Tibial artery (tissue), 4 donors: Measurements from ENCODE around the gene ZNF442.
"Not testable (repeated sequence)": the region's sequence is repeated elsewhere in the genome, so short reads cannot be mapped to it uniquely, and the experiment has no call there.

ENCODE experiments used
- DNase-seq, 2 donors: peaks; one replicate each; pipeline ENCODE4 v3.0.0-alpha.2; 2019
- H3K27ac ChIP-seq, 2 donors: fragments of 200-600 bp; sonication (generic) in 1 of 2; 1 replicate in 1 of 2; 2 replicates in 1 of 2; pipeline ENCODE4 v1.5.1; 2018 to 2019; ENCODE audit warnings: mild to moderate bottlenecking in 1 of 2
- H3K27me3 ChIP-seq, 2 donors: fragments of 200-600 bp; sonication (generic) in 1 of 2; one replicate each; pipeline versions ENCODE4 v1.5.1 to v1.6.0; 2016 to 2019
- H3K36me3 ChIP-seq, 3 donors: fragments of 200-600 bp; sonication (generic) in 2 of 3; one replicate each; pipeline ENCODE4 v1.5.1; 2016 to 2019; ENCODE audit warnings: mild to moderate bottlenecking in 2 of 3
- H3K4me1 ChIP-seq, 4 donors: fragments of 200-600 bp; sonication (generic) in 2 of 4; 1 replicate in 3 of 4; 2 replicates in 1 of 4; pipeline ENCODE4 v1.5.1; 2016 to 2019
- H3K4me3 ChIP-seq, 2 donors: fragments of 200-600 bp; sonication (generic) in 1 of 2; 1 replicate in 1 of 2; 2 replicates in 1 of 2; pipeline ENCODE4 v1.5.1; 2018 to 2019; ENCODE audit warnings: mild to moderate bottlenecking in 2 of 2
- H3K9me3 ChIP-seq, 3 donors: fragments of 200-600 bp; sonication (generic) in 1 of 3; one replicate each; pipeline ENCODE4 v1.5.1; 2016 to 2019
- CTCF ChIP-seq, 2 experiments: fragments of 200-600 bp in 1 of 2; fragments of 450-650 bp in 1 of 2; IDR thresholded peaks; one replicate each; pipeline ENCODE4 v1.5.1; 2017 to 2019; ENCODE audit warnings: antibody characterized with exemption in 2 of 2, mild to moderate bottlenecking in 1 of 2, moderate library complexity in 1 of 2
- intact Hi-C: fragments of 100-400 bp; cut with DNase I; formaldehyde crosslinking; loops from one replicate; pipeline ENCODE4 v1.15.0; 2023; ENCODE audit warnings: low total_unique reads

The ZNF442 gene

GRCh38 chr19:12365236-12366162 is at the start of gene ZNF442:
TSS of gene ZNF442 (minus strand) at chr19:12365683. CDS start at chr19:12363631, 2,052 bp downstream.
- peak within 1 kb of the TSS; percentile 79 to 86 for H3K4me3 ChIP-seq
- DNase-seq: peak; percentile 98 to 99
- no peaks in the 10 kb centered on the region for H3K36me3 ChIP-seq
- peak; percentile 63 to 75 for TF ChIP-seq CTCF (IDR thresholded peaks at IDR 0.05)
- peak within 1 kb of the TSS; percentile 95 to 97 for H3K27ac ChIP-seq
- intact Hi-C loops: loop anchor here (1.0 kb wide), 1 partner anchor 32 kb away; the partner anchor contains the start of gene ZNF563
- no peaks in the 10 kb centered on the region for H3K9me3 ChIP-seq
- H3K27me3 ChIP-seq: no peaks in the 10 kb centered on the region
- peaks cover 0 to 18% (median 9%) of the 10 kb centered on the region in 4 donors for H3K4me1 ChIP-seq

GRCh38 chr19:12411893-12412292 is 46.4 kb upstream of the ZNF442 start:
- H3K27ac ChIP-seq: no peak overlapping the region
- no peaks in the 10 kb centered on the region for H3K4me1 ChIP-seq
- no peak for DNase-seq
- H3K4me3 ChIP-seq: no peak overlapping the region
- no peaks in the 10 kb centered on the region for H3K27me3 ChIP-seq
- no peak for TF ChIP-seq CTCF (IDR thresholded peaks at IDR 0.05)
- intact Hi-C loops: no loop called here
- H3K9me3 ChIP-seq: no peaks in the 10 kb centered on the region
- no peaks in the 10 kb centered on the region for H3K36me3 ChIP-seq

GRCh38 chr19:12400633-12401502 is 35.4 kb upstream of the ZNF442 start, which contains the start of gene ZNF799:
TSS of gene ZNF799 (minus strand) at chr19:12401271. CDS start at chr19:12401070, 201 bp downstream.
- TF ChIP-seq CTCF (IDR thresholded peaks at IDR 0.05): peak; percentile 4 to 5
- intact Hi-C loops: no loop called here
- peak; percentile 98 to 99 for DNase-seq
- Histone ChIP-seq H3K27me3 (no peaks in the 10 kb centered on the region), H3K9me3 (no peaks in the 10 kb centered on the region), H3K27ac (peak within 1 kb of the TSS; percentile 77 to 85), H3K4me3 (peak within 1 kb of the TSS; percentile 66 to 92), H3K4me1 (peaks cover 0 to 10% (median 5%) of the 10 kb centered on the region in 4 donors), H3K36me3 (no peaks in the 10 kb centered on the region)

- Histone ChIP-seq H3K27ac (peak overlapping the region; percentile 77 to 85), H3K4me1 (peaks cover 0 to 10% (median 5%) of the 10 kb centered on the region in 4 donors), H3K4me3 (peak overlapping the region; percentile 66 to 92)
- H3K36me3 ChIP-seq, H3K27me3 ChIP-seq, intact Hi-C loops, H3K9me3 ChIP-seq: not testable (repeated sequence)
- DNase-seq: peak; percentile 27 to 62
These were observed 34.6 kb upstream of the ZNF442 start for GRCh38 chr19:12399901-12400632.

- H3K9me3 ChIP-seq: peaks cover 0 to 14% (median 0%) of the 10 kb centered on the region in 3 donors
- H3K27ac ChIP-seq, DNase-seq, H3K27me3 ChIP-seq, H3K4me3 ChIP-seq, intact Hi-C loops, H3K4me1 ChIP-seq: not testable (repeated sequence)
- H3K36me3 ChIP-seq: peaks cover 29 to 38% (median 35%) of the 10 kb centered on the region in 3 donors
These were observed 25.7 kb upstream of the ZNF442 start for GRCh38 chr19:12391148-12391547.

- H3K27me3 ChIP-seq, intact Hi-C loops, H3K4me3 ChIP-seq, H3K27ac ChIP-seq, H3K4me1 ChIP-seq, DNase-seq: not testable (repeated sequence)
- Histone ChIP-seq H3K9me3 (peaks cover 0 to 11% (median 2%) of the 10 kb centered on the region in 3 donors), H3K36me3 (peaks cover 43 to 51% (median 48%) of the 10 kb centered on the region in 3 donors)
These were observed 20.9 kb upstream of the ZNF442 start for GRCh38 chr19:12386365-12386764.
